Activated CD4-positive, alpha-beta T cell treated with anti-CD3 and anti-CD28 coated beads, Interleukin-2, amount 50 U/mL, for 16 hours (primary cell): ENCODE results near the gene NAPB.
A peak's percentile ranks its signal among the peaks of the same experiment; 100 is the strongest.
"Not testable (repeated sequence)": the region's sequence is repeated elsewhere in the genome, so short reads cannot be mapped to it uniquely, and the experiment has no call there.

ENCODE experiments used
- DNase-seq: peaks from one replicate; pipeline ENCODE4 v3.0.0-alpha.2; 2020

The NAPB gene

DNA sequence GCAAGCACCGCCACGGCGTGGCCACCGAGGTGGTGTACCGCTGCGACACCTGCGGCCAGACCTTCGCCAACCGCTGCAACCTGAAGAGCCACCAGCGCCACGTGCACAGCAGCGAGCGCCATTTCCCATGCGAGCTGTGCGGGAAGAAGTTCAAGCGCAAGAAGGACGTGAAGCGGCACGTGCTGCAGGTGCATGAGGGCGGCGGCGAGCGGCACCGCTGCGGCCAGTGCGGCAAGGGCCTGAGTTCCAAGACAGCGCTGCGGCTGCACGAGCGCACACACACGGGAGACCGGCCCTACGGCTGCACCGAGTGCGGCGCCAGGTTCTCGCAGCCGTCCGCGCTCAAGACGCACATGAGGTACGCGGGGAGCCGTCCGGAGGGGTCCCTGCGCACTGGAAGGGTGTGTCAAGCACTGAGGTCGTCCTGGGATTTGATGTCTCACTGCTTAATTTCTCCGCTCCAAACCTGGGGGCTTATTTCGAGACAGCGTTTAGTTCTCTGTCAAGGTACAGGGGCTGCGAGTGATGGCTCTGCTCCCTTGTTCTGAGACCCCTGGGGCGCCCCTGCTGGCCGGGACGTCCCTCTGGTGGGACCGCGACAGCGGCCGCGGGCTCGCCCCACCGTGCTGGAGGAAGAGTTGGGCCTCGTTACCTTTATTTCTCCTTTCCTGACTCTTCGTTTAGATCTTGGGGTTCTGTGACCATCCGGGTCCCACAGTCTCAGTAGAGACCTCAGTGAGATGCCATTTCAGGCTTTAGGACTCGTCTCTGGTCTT, 55.7 kb downstream of the NAPB start:
- no peak for DNase-seq

DNA sequence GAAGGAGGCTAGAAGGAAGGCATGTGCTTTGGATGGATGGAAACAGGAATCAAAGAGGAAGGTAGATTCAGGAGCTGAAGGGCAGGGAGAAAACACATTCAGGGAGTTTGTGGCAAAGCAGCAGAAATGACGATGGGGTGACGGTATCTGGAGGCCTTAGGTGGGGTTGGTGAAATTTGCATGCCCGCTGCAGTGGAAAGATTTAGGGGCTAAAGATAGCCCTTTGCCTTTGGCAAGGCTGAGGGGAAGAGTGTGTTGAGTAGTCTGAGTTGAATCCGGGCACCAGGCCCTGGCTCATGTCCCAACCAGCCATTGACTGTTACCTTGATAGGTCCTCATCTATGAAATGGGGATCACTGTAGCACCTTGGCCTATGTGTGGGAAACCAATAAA, 58.0 kb downstream of the NAPB start:
- DNase-seq = no peak

DNA sequence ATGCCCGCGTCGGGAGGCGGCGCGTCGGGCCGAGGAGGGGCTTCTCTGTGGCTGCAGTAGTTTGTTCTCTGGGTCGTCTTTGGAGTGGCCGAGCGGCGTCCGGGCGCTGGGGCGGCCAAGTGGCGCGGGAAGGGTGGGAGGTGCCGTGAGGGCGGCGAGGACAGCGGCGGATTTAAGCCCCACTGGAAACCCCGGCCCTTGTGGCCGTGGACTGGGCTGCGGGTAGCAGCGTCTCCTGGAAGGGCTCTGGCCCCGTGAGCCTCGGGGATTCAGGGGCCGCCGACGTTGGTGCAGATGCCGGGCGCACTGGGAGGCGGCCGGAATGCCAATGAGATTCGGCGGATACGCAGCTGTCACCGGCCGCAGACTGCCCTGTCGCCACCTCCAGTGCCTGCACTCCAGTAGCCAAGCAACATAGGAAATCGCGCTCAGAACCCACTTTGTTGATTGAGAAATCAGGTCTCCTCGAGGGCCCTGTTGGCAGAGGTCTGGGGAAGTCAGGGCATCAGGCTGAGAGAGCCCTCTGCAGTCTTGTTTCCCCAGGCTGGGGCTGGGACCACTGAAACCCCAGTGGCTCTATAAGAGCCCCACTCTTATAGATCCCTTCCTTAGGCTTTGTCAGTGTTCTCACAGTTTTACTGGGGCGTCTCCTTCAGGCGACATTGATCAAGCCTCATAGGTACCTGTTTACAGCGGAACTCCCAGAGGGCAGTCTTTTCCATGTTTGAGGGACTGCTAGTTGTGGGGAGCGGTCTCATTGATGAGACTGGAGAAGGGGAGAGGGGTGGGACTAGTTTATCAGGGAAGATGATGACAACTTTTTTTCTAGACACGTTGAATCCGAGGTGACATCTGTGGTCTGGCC, 58.7 kb downstream of the NAPB start:
- DNase-seq = peak; percentile 32

DNA sequence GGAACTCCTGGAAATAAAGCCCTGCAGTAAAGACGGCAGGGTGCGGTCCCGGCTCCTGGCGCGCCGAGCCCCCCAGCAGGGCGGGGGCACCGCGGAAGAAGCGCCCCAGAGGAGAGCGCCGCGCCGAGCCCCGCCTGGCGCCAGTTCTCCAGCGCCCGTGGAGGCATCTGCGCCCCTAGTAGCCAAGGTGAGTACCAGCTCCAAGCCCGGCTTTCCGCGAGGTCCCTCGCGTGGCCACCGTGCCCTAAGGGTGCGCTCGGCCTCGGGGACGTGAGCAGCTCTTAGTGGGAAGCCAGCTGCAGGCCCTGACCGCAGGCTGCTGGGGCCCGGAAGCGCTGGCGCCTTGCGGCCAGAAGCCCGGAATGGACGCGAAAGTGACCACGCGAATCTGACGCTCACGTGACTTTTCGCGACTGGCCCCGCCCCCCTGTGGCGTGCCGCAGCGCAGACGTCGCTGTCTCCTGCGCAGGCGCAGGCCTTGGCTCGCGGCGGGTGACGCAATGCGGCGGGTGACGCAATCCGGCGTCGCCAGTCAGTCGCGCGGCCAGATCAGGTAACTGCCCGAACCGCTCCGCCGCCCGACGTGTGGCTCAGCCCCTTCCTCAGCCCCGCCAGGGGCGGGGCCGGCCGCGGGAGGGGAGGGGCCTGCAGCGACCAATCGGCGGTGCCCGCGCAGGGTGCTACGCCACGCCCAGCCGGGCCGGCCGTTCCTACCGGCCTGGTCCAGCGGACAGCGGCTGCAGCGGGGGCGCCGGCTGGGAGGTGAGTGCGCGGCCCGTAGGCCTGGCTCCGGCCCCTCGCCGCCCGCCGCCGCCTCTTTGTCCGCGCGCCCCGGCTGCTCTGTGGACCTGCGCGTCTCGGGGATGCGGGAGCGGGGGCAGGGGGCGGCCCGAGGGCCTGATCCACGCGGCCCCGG, 59.6 kb downstream of the NAPB start, which contains the start of gene GZF1:
Gene GZF1 (plus strand): TSS at position 707 of the 916 bp plus-strand sequence. CDS start 2,202 bp downstream, outside the sequence.
- DNase-seq = peak; percentile 98

DNA sequence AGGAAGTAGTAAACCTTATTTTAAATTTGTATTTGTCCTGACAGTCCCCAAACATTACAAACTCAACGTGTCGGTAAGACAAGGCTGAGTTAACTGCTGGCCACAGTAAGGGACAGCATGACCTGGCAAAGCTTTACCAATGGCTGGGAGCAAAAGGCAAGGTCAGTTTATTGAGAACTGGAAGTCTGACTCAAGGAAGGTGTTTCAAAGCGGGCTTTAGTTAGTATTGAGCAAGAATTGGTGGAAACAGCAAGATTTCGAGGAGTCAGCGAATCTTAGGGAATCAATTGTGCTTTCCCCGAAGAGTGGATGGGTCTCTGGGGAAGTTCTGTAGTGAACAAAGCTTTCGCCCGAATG, 60.2 kb downstream of the NAPB start:
- no peak for DNase-seq

DNA sequence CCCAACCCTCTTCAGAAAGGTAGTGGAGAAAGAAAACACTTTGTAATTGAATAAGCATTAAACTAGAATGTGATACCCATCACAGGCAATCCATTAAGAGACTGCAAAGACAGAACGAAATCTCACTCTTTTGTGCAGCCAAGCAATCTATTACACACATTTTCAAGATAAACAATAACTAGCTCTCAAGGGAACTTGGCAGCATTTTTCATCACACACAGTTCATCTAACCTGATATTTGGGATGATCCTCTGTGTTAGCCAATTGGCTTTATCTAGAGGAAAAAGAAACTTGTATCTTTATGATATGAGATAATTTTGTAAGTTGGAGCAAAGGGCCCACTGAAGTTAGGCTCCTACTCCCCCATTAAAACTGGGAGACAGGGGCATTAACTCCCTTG, 60.8 kb downstream of the NAPB start:
- DNase-seq = no peak

DNA sequence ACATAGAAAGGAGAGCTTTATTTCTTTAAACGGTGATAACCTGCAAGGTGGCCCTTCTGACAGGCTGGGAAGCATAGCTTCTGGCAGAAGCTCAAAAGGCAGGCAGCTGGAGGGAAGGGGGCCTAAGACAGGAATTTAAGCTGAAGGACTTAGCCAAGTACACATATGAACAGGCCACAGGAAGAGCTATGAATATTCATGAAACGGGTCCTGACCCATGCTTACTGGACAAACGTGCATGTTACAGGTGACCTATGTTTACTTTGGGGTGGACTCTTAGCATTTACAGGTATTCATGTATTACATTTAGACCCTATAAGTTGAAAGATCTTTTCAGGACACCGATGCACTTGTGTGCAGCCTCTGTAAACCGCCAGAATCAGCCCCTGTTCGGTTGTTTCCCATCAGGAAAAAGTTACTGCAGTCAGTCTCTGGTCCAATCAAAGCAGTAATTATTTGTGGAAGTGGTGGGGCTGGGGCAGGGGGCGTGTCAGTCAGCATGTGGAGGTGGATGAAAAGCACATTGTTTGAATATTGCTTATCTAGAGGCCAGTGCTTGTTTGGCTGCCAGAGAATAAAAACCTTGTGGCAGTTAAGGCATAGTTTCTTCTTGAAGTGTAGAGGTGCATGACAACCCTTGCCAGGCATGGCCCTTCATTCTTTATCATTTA, 62.2 kb downstream of the NAPB start:
- no peak for DNase-seq

DNA sequence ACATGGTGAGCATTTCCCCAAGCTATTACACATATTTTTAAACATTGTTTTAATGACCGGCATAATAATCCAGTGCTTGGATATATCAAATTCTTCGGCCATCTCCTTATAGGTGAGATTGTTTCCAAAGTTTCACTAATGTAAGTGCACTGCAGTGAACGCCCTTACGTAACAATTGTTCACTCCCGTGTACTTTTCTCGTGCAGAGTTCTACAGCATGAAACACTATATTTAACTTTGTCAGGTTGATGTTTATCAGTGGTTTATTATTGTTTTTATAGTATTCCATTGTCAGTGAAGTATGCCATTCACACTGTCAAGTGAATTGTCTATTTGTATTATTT, 62.8 kb downstream of the NAPB start:
- DNase-seq = no peak

DNA sequence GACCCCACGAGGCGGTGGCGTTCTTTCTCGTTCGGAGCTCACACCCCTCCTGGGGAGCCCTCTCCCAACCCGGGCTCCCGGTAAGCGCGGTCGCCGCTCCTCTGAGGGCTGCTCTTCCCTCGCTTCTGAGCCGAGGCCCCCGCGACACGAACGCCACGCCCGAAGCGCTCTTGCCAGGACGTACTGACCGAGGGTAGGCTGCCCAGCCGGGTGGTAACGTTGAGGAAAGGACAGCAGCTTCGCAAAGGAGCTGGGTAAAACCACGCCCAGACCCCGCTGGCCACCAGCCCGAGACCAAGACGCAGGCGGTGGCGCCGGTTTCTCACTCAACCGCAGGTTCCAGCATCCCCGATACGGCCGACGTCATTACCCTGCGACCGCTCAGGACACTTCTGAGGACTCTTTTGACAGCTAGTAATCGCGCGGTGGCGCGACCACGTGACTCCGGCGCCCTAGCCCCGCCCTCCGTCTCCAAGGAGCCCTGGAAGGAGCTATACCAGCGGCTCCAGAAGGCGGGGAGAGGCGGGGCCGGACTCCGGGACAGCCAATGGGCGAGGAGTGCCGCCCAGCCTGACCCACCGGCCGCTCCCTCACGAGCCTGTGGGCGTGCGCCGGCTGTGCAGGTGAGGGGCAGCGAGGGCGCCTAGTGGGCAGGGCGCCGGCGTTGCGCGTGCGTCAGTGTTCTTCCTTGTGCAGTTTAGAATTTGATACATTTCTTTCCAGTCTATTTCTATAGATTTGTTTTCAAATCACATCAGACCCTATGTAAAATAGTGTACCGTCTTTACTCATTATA, 63.3 kb downstream of the NAPB start:
- peak; percentile 100 for DNase-seq

DNA sequence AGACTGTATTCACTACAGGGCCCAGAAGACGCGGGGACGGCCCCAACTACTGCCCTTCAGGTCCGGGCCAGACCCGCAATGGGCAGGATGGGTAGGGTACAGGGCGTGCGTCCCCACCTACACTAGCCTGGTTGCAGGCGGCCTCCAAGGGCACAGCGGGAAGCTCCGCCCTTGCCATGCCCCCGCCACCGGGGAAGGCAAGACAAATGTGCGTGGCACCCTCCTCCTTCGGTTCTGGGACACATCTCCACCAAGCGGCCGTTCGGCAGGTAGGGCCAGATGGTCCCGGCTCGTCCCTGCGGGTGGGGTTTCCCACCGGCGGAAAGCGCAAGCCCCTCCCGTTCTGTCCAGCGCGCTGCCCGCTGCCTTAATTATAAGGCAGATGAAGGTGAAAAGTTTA, 65.1 kb downstream of the NAPB start:
- DNase-seq = no peak

DNA sequence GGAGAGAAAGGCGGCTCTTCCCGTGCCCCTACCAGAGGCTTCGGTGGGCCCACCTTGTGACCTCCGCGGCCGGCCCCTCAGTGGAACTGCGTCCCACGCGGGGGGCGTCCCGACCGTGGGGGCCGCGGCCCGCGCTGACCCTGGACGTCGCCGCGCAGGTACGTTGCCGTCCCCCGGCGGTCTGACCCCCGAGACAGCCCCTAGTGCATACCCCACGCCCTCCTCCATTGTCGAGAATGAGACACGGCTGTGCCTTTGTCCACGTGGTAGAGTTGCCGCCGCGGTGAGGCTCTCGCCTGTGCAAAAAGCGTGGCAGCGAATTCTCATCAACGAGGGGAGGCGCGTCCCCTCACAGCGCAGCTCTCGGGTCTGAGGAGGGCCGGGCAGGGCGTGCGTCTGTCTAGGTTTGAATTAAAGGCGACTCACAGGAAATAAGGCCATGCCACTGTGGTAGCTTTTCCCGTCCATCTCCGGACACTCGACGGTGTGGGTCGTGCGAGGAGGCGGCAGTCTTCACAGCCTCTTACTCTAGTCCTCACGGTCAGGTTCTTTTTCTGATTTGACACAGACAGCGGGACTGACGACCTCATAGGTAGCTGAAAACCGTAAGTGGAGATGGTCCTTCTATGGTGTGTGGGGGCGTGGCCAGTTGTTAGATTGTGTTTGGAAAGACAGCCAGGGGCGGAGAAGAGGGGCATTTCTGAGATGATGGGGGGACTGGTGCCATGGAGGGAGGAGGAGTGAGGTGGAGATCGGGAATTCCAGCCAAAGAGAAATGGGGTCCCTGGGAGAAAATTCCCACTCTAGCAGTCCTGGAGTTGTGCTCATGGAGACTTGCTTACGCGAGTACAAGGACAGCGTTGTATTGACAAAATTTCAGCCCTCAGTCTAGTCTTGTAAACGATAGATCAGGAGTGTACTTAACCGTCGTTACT, 70.1 kb downstream of the NAPB start:
- peak; percentile 70 for DNase-seq

DNA sequence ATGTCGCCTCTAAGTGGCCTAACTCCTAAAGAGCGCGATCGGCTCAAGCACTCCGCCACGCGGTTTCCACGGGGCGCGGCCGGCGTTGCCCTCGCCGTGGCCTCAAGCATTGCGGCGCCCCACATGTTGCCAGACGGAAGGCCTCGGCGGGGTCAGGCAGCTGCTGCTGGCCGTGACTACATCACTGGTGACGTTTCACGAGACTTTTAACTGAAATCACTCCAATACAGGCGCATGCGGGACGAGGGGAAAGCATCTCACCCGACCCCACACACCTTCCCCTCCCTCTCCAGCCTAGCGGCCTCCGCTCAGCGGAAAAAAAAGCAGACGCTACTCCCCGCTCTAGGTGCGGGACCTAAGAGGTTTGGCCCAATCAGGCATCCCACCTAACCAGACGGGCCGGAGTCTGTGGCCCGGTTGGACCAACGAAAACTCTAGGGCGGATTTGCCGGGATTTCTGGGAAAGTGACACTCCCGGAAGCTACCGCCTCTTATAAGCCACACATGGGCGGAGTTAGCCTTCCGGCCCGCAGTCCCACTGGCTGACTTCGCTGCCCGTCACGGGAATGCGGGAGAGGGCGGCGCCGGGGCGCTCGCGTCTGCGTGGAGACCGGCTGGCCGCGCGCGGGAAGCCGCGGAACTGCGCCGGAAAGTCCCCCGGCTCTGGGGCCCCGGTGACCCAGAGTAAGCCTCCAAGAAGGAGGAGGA, 70.9 kb downstream of the NAPB start, which contains the start of gene NXT1:
Gene NXT1 (plus strand): TSS at position 596 of the 708 bp plus-strand sequence. CDS start 3,251 bp downstream, outside the sequence.
- DNase-seq = peak; percentile 97

DNA sequence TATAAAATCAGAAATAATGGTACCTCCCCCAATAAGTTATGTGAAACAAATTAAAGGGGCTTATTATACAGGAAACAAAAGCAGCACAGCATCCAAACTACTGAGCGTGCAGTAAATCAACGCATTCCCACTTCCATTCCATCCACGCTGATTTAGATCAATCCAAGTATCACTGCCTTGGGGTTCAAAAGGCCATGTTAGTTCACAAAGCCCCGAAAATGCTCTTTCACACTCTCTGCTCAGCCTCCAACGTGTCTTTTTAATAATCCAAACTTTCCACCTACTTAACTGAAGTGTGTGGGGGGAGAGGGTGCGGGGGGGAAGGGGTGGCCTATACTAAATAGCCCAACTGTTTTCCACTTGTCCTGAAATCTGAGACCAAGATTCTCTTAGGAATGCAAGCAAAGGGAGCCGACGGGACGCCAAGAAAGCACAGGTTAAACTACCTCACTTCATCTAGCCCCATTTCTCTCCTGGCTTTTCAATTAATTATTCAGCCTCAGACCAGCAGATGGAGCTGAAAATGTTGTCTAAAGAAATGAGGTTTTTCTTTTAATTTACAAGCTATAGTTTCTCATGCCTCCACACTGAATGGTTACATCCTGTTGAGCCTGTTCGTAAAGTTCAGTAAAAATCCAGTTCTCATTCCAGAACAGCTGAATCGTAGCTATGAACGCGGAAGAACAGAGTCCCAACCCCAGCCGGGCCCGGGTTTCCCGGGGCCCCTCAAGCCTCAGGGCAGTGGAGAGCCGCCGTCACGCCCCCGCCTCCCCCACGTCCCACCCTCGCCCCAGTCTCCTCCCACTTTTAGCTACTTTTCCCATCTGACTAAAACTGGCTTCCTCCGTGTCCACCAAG, 71.7 kb downstream of the NAPB start:
- peak; percentile 80 for DNase-seq

DNA sequence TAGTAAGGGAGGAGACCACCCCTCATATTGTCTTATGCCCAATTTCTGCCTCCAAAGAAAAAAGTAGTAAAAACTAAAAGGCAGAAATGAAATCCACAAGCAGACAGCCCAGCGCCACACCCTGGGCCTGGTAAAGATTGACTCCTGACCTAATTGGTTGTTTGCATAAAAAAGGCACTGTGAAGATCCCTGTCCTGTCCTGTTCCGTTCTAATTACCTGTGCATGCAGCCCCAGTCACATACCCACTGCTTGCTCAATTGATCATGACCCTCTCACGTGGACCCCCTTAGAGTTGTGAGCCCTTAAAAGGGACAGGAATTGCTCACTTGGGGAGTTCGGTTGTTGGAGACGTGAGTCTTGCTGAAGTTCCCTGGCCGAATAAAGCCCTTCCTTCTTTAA, 72.8 kb downstream of the NAPB start:
- not testable (repeated sequence) for DNase-seq

DNA sequence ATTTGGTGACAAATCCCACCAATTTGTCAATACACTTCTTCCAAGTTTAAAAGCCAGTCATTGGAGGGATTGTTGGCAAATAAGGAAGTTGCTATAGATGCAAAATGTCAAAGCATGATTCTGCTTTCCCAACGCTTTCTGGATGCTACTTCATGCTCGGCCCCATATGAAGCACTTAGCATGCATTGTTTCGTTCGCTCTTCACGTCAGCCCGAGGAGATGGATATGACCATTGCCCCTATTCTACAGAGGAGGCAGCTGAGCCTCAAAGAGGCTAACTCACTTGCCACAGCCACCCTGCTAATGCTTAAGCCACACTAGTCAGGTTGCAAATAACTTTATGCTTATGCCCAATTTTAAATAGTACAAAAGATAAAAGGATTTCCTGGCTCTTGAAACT, 73.5 kb downstream of the NAPB start:
- no peak for DNase-seq

DNA sequence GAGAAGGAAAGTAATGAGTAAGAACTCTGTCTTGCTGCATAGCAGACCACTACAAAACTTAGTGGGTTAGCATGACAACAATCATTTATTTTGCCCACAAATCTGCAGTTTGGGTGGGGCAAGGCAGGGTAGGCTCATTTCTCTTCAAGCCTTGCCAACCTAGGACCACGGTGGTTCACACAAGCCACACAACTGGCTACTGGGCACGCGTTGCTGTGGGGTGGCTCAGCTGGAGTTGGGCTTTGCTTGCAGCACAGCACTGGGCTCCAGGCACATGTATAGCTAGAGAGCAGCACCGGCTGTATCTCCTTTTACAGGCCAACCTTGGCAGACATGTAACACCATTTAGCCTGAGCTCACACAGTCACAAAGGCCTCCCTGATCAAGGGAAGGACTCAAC, 75.3 kb downstream of the NAPB start:
- DNase-seq = no peak

DNA sequence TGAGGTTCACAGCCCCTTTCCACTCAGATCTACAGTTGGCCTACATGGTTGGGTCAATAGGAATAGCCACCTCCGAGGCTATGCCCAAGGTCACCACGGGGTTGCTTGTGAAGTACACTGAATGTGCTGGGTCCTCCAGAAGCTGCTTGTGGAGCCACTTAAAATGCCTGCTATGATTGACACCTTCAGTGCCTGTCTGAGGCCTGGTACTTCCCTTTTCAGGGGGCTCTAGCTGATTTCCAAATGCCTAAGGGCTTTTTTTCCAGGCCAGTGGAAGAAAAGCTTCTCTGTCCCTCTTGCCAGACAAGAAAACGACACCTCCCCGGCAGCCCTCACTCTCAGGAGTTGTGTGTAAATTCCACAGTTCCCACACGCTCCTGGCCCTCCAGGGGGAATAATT, 77.0 kb downstream of the NAPB start:
- no peak for DNase-seq

DNA sequence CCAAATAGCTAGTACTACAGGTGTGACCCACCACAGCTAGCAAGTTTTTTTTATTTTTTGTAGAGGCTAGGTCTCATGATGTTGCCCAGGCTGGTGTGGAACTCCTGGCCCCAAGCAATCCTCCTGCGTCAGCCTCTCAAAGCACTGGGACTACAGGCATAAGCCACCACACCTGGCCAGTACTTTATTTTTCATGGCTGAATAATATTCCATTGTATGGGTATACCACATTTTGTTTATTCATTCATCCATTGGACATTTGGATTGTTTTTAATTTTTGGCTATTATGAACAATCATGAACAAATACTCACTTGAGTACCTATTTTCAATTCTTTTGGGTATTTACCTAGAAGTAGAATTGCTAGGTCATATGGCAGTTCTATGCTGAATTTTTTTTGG, 77.7 kb downstream of the NAPB start:
- DNase-seq = no peak

DNA sequence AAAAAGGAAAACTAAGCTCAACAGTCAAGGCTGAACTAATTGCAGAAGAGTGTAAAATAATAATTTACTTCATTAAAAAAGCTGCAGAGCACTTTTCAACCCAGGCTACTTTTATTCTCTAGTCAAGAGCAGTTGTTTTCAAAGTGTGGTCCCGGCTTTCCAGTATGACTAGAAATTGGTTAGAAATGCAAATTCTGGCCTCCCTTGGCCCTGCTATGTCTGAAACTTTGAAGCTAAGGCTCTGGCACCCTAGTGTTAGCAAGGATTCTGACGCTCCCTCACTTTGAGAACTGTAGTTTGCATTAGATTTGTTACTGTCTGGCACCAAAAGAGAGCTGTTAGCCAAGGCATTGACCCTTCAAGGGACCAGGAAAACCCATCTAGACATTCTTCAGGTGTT, 80.2 kb downstream of the NAPB start:
- no peak for DNase-seq
